SK-N-SH treated with all-trans-retinoic acid at 6 μM for 48 hours (cell line): ENCODE measurements around the gene BCAT1.

Source experiments
- ATAC-seq: fragments of 200-7000 bp; cut with Tn5 transposase; 3 replicates; pipeline ENCODE4 v1.9.1; 2020; ENCODE audit warnings: mild to moderate bottlenecking, moderate library complexity
- ARNTL ChIP-seq: fragments of 450-650 bp; formaldehyde crosslinking; IDR thresholded peaks from 2 replicates; pipeline ENCODE4 v1.5.0; 2020; ENCODE audit warnings: low read depth, mild to moderate bottlenecking, moderate library complexity, borderline replicate concordance
- BACH2 ChIP-seq: fragments of 250-450 bp; sonication (Bioruptor Pico); IDR thresholded peaks from 2 replicates; pipeline ENCODE4 v1.9.0; 2021; ENCODE audit warnings: mild to moderate bottlenecking, borderline replicate concordance
- CSDC2 ChIP-seq: fragments of 250-450 bp; sonication (Bioruptor Pico); IDR thresholded peaks from 2 replicates; pipeline ENCODE4 v1.5.0; 2020; ENCODE audit warnings: mild to moderate bottlenecking, moderate library complexity
- CSRNP3 ChIP-seq: fragments of 250-450 bp; sonication (Bioruptor Pico); IDR thresholded peaks from 2 replicates; pipeline ENCODE4 v1.5.1; 2021; ENCODE audit warnings: mild to moderate bottlenecking, moderate library complexity
- GLIS3 ChIP-seq: fragments of 250-450 bp; sonication (Bioruptor Pico); IDR thresholded peaks from 2 replicates; pipeline ENCODE4 v1.5.0; 2020; ENCODE audit warnings: mild to moderate bottlenecking, moderate library complexity
- ISL1 ChIP-seq: fragments of 250-450 bp; sonication (Bioruptor Pico); IDR thresholded peaks from 2 replicates; pipeline ENCODE4 v2.1.2; 2022; ENCODE audit warnings: mild to moderate bottlenecking, moderate library complexity
- OSR1 ChIP-seq: fragments of 250-450 bp; sonication (Bioruptor Pico); IDR thresholded peaks from 2 replicates; pipeline ENCODE4 v1.8.0; 2022; ENCODE audit warnings: moderate library complexity, mild to moderate bottlenecking, inconsistent platforms
- PATZ1 ChIP-seq: fragments of 250-450 bp; sonication (Bioruptor Pico); IDR thresholded peaks from 2 replicates; pipeline ENCODE4 v1.8.0; 2020; ENCODE audit warnings: mild to moderate bottlenecking, moderate library complexity, borderline replicate concordance
- POU6F1 ChIP-seq: fragments of 250-450 bp; sonication (Bioruptor Pico); IDR thresholded peaks from 2 replicates; pipeline ENCODE4 v1.8.0; 2021; ENCODE audit warnings: low read depth, mild to moderate bottlenecking, moderate library complexity, borderline replicate concordance
- PPARA ChIP-seq: fragments of 250-450 bp; sonication (Bioruptor Pico); IDR thresholded peaks from 2 replicates; pipeline ENCODE4 v1.5.0; 2020; ENCODE audit warnings: mild to moderate bottlenecking, borderline replicate concordance
- RARB ChIP-seq: fragments of 250-450 bp; sonication (Bioruptor Pico); IDR thresholded peaks from 2 replicates; pipeline ENCODE4 v1.8.0; 2021; ENCODE audit warnings: mild to moderate bottlenecking, moderate library complexity
- TCF4 ChIP-seq: fragments of 250-450 bp; sonication (Bioruptor Pico); IDR thresholded peaks from 2 replicates; pipeline ENCODE4 v1.8.0; 2021; ENCODE audit warnings: mild to moderate bottlenecking, moderate library complexity, borderline replicate concordance
- TOX ChIP-seq: fragments of 250-450 bp; sonication (Bioruptor Pico); IDR thresholded peaks from 2 replicates; pipeline ENCODE4 v1.8.0; 2021; ENCODE audit warnings: mild to moderate bottlenecking, moderate library complexity, borderline replicate concordance
- TSHZ2 ChIP-seq: fragments of 250-450 bp; sonication (Bioruptor Pico); IDR thresholded peaks from 2 replicates; pipeline ENCODE4 v1.5.0; 2020; ENCODE audit warnings: mild to moderate bottlenecking, moderate library complexity
- ZC3H10 ChIP-seq: fragments of 250-450 bp; sonication (Bioruptor Pico); IDR thresholded peaks from 2 replicates; pipeline ENCODE4 v1.5.1; 2021; ENCODE audit warnings: mild to moderate bottlenecking, moderate library complexity
- ZFP3 ChIP-seq: fragments of 250-450 bp; sonication (Bioruptor Pico); IDR thresholded peaks from 2 replicates; pipeline ENCODE4 v1.5.0; 2020; ENCODE audit warnings: mild to moderate bottlenecking, moderate library complexity
- ZFP30 ChIP-seq: fragments of 450-650 bp; formaldehyde crosslinking; IDR thresholded peaks from 2 replicates; pipeline ENCODE4 v1.5.0; 2022; ENCODE audit warnings: mild to moderate bottlenecking, moderate library complexity
- ZNF565 ChIP-seq: fragments of 450-650 bp; formaldehyde crosslinking; conservative IDR thresholded peaks from 2 replicates; pipeline ENCODE4 v1.5.0; 2020; ENCODE audit warnings: low read depth, mild to moderate bottlenecking, moderate library complexity
- ZNF70 ChIP-seq: fragments of 450-650 bp; formaldehyde crosslinking; IDR thresholded peaks from 2 replicates; pipeline ENCODE4 v1.5.0; 2020; ENCODE audit warnings: mild to moderate bottlenecking, moderate library complexity
- ZNF8 ChIP-seq: fragments of 450-650 bp; formaldehyde crosslinking; IDR thresholded peaks from 2 replicates; pipeline ENCODE4 v1.5.0; 2020; ENCODE audit warnings: mild to moderate bottlenecking, moderate library complexity

Gene BCAT1

GRCh38 chr12:24901576-24902461 lies 47.1 kb downstream of the BCAT1 start:
- no peak for ATAC-seq
- TF ChIP-seq OSR1 = no peak
- no peak for TF ChIP-seq CSDC2 (CRISPR knock-in tag)
- TF ChIP-seq GLIS3 (CRISPR knock-in tag) = no peak
- no peak for TF ChIP-seq ISL1
- no peak for TF ChIP-seq ZFP3
- no peak for TF ChIP-seq TOX (CRISPR knock-in tag)
- no peak for TF ChIP-seq ARNTL (CRISPR knock-in tag)

- no peak for TF ChIP-seq ZNF8 (CRISPR knock-in tag)
- no peak for TF ChIP-seq ZNF565 (CRISPR knock-in tag)
- no peak for TF ChIP-seq CSRNP3
- TF ChIP-seq GLIS3 (CRISPR knock-in tag) = no peak
- TF ChIP-seq TCF4 (CRISPR knock-in tag) = no peak
- no peak for TF ChIP-seq PATZ1 (CRISPR knock-in tag)
- TF ChIP-seq TOX (CRISPR knock-in tag) = no peak
- TF ChIP-seq ZFP30 (CRISPR knock-in tag) = no peak
- no peak for TF ChIP-seq ZFP3
- TF ChIP-seq ISL1 = no peak
- TF ChIP-seq BACH2 (CRISPR knock-in tag) = no peak
- TF ChIP-seq TSHZ2 (CRISPR knock-in tag) = no peak
- TF ChIP-seq ZC3H10 = no peak
- no peak for TF ChIP-seq PPARA (CRISPR knock-in tag)
- no peak for TF ChIP-seq CSDC2 (CRISPR knock-in tag)
- TF ChIP-seq POU6F1 (CRISPR knock-in tag) = no peak
- no peak for TF ChIP-seq ZNF70 (CRISPR knock-in tag)
- no peak for TF ChIP-seq ARNTL (CRISPR knock-in tag)
- ATAC-seq = no peak
Measured at GRCh38 chr12:24900196-24900595, 48.7 kb downstream of the BCAT1 start.

- no peak for ATAC-seq
- TF ChIP-seq ZC3H10 (no peak), ZFP30 (CRISPR knock-in tag) (no peak), PATZ1 (CRISPR knock-in tag) (no peak), ISL1 (no peak), TSHZ2 (CRISPR knock-in tag) (no peak), CSDC2 (CRISPR knock-in tag) (no peak), POU6F1 (CRISPR knock-in tag) (no peak), PPARA (CRISPR knock-in tag) (no peak), RARB (no peak)
Measured at GRCh38 chr12:24899503-24900075, 49.3 kb downstream of the BCAT1 start.
